Measurements from ENCODE around the gene MCAM.

- TF ChIP-seq POLR2A (IDR thresholded peaks at IDR 0.05) = peak in 1 of 2 donors; percentile 42
- TF ChIP-seq CTCF (IDR thresholded peaks at IDR 0.05) = no peak
Measured at GRCh38 chr11:119316729-119317591, at the start of gene MCAM.

Measured in tibial nerve (tissue), 3 donors.